Measurements from ENCODE around the gene GPC3. TPM values are rescaled to one million over a fixed set of nuclear protein-coding genes. Genes with fewer than 3 reads are reported as not detected.

The GPC3 gene
- total and polyA plus RNA-seq, 2 donors (not counting 3 experiments of a cell fraction or from before 2014, with no cell fraction given): not detected

- Histone ChIP-seq H3K9ac (replicated peaks; ENCODE audit: extremely low read depth, insufficient read depth, low read length) (no peak overlapping the region), H3K4me1 (ENCODE audit: control insufficient read depth, extremely low read depth, insufficient read depth, low read length) (no peaks in the 10 kb centered on the region), H3K4me3 (replicated peaks in 1 of 3; ENCODE audit: insufficient read depth in 1 of 3, low read depth in 1 of 3, low read length in 3 of 3) (no peak overlapping the region), H3K9me3 (replicated peaks; ENCODE audit: control insufficient read depth, insufficient read depth, low read length) (no peaks in the 10 kb centered on the region), H3K4me2 (ENCODE audit: insufficient read depth, low read length) (no peak overlapping the region), H2AFZ (ENCODE audit: low read depth, low read length) (no peak overlapping the region), H4K20me1 (replicated peaks; ENCODE audit: control insufficient read depth, extremely low read depth, insufficient read depth, low read length) (no peaks in the 10 kb centered on the region), H3K27ac (ENCODE audit: insufficient read depth, low read depth, low read length) (no peak overlapping the region), H3K27me3 (ENCODE audit: control insufficient read depth in 2 of 2, insufficient read depth in 2 of 2, low read length in 2 of 2) (no peaks in the 10 kb centered on the region), H3K9me1 (replicated peaks; ENCODE audit: control insufficient read depth, extremely low read depth, insufficient read depth, low read length) (no peaks in the 10 kb centered on the region), H3K79me2 (ENCODE audit: control insufficient read depth, insufficient read depth, low read length) (no peaks in the 10 kb centered on the region), H3K36me3 (ENCODE audit: control insufficient read depth in 2 of 2, extremely low read depth in 1 of 2, insufficient read depth in 2 of 2, low read length in 2 of 2) (no peaks in the 10 kb centered on the region)
- dilution Hi-C loops (cut with MboI; ENCODE audit: extremely low pct_ligation_motif_present, low sequenced_read_pairs): no loop called here
- TF ChIP-seq MAX (IDR thresholded peaks at IDR 0.05; ENCODE audit: insufficient read depth, insufficient read length): no peak
- no peak for TF ChIP-seq GATA2 (IDR thresholded peaks at IDR 0.05; ENCODE audit: insufficient read depth, insufficient read length, low read depth, low read length)
- TF ChIP-seq CTCF (IDR thresholded peaks at IDR 0.05; ENCODE audit: extremely low read depth in 1 of 2, insufficient read depth in 1 of 2, low read depth in 1 of 2, low read length in 2 of 2): no peak
- TF ChIP-seq MYC (IDR thresholded peaks at IDR 0.05; ENCODE audit: low read depth, low read length): no peak
- no peak for TF ChIP-seq POLR2AphosphoS5 (IDR thresholded peaks at IDR 0.05; ENCODE audit: insufficient read depth, low read depth, low read length)
- no peak for TF ChIP-seq FOS (IDR thresholded peaks at IDR 0.05; ENCODE audit: borderline replicate concordance, insufficient read depth, low read length)
- no peak for TF ChIP-seq EZH2 (IDR thresholded peaks at IDR 0.05; ENCODE audit: borderline replicate concordance, low read depth, low read length, severe bottlenecking)
- TF ChIP-seq POLR2A (IDR thresholded peaks at IDR 0.05; ENCODE audit: low read depth, low read length): no peak
- no peak for TF ChIP-seq JUN (IDR thresholded peaks at IDR 0.05; ENCODE audit: borderline replicate concordance, insufficient read depth, insufficient read length, low read depth)
- FAIRE-seq (no peak), DNase-seq (ENCODE audit: low read depth, low spot score) (no peak)
- BruUV-seq (replicated peaks): no TSS peak
- intact Hi-C loops (cut with micrococcal nuclease): no loop called here
- CTCF ChIA-PET: no interaction called here
- POLR2A ChIA-PET: no interaction called here
These were observed 345.7 kb downstream of the GPC3 start for GRCh38 chrX:133639726-133640125.
